Fibroblast of mammary gland (primary cell): ENCODE data around the gene ATP4A.

Experiments
- DNase-seq: peaks from one replicate; pipeline ENCODE4 v3.0.0-alpha.2; 2010; ENCODE audit warnings: low read depth
- H3K4me3 ChIP-seq: 2 replicates; pipeline ENCODE4 v1.5.1; 2011; ENCODE audit warnings: low read depth, mild to moderate bottlenecking, low read length, moderate library complexity; ENCODE audit not compliant: control insufficient read depth
- CTCF ChIP-seq: conservative IDR thresholded peaks from 2 replicates; pipeline ENCODE4 v1.5.1; 2011; ENCODE audit warnings: low read depth, low read length, inconsistent platforms; ENCODE audit not compliant: control insufficient read depth, insufficient read depth

ATP4A gene

GRCh38 chr19:35585848-35586247 is 22.4 kb upstream of the ATP4A start, which contains the start of gene PMIS2:
TSS of gene PMIS2 (plus strand) at chr19:35586173. CDS start at chr19:35586260, 87 bp downstream.
- peak; percentile 7 for DNase-seq
- no peak for TF ChIP-seq CTCF
- H3K4me3 ChIP-seq: no peak within 1 kb of the TSS

- DNase-seq: no peak
- TF ChIP-seq CTCF: no peak
- no peak overlapping the region for H3K4me3 ChIP-seq
Measured at GRCh38 chr19:35582760-35583159, 19.3 kb upstream of the ATP4A start.

- no peak for DNase-seq
- no peak for TF ChIP-seq CTCF
Measured at GRCh38 chr19:35578707-35579106, 15.2 kb upstream of the ATP4A start.

GRCh38 chr19:35577918-35578317 is 14.5 kb upstream of the ATP4A start:
- TF ChIP-seq CTCF: no peak
- no peak overlapping the region for H3K4me3 ChIP-seq
- DNase-seq: no peak

More at GRCh38 chr19:35578707-35579106, 15.2 kb upstream of the ATP4A start:
- H3K4me3 ChIP-seq: no peak overlapping the region

- no peak overlapping the region for H3K4me3 ChIP-seq
- DNase-seq: no peak
- TF ChIP-seq CTCF: no peak
Measured at GRCh38 chr19:35571406-35571965, 8.0 kb upstream of the ATP4A start.

- H3K4me3 ChIP-seq: no peak overlapping the region
- no peak for DNase-seq
- TF ChIP-seq CTCF: no peak
Measured at GRCh38 chr19:35569281-35569781, 5.9 kb upstream of the ATP4A start.
